Kidney (tissue), 14 donors: ENCODE results near the gene NHERF2. TPM values are rescaled to one million over a fixed set of nuclear protein-coding genes. Genes with fewer than 3 reads are reported as not detected.

ENCODE experiments used
- DNase-seq, 5 donors: peaks; one replicate each; pipeline ENCODE4 v3.0.0-alpha.2; 2013 to 2020
- FAIRE-seq: peaks from 2 replicates; lab custom pipeline; 2012; peaks lifted over from hg19 to GRCh38; lab: Jason Lieb, UNC
- H3K27ac ChIP-seq, 2 donors: one replicate each; pipeline ENCODE4 v1.7.0; 2013; ENCODE audit warnings: low read depth in 2 of 2, low read length in 2 of 2, inconsistent platforms in 1 of 2
- H3K27me3 ChIP-seq: one replicate; pipeline ENCODE4 v1.7.1; 2013; ENCODE audit warnings: low read length, inconsistent platforms; ENCODE audit not compliant: control insufficient read depth, insufficient read depth
- H3K36me3 ChIP-seq, 3 donors: one replicate each; pipeline versions ENCODE4 v1.7.0 to v1.7.1; 2013; ENCODE audit warnings: low read length in 3 of 3, control low read depth in 1 of 3, inconsistent platforms in 1 of 3; ENCODE audit not compliant: insufficient read depth in 3 of 3, control insufficient read depth in 2 of 3
- H3K4me1 ChIP-seq, 3 donors: one replicate each; pipeline versions ENCODE4 v1.7.0 to v1.7.1; 2013; ENCODE audit warnings: low read length in 3 of 3, inconsistent platforms in 1 of 3, low read depth in 1 of 3; ENCODE audit not compliant: control insufficient read depth in 2 of 3, insufficient read depth in 2 of 3
- H3K4me3 ChIP-seq, 3 donors: one replicate each; pipeline versions ENCODE4 v1.7.0 to v1.8.1; 2013; ENCODE audit warnings: low read length in 3 of 3, control low read depth in 1 of 3, inconsistent platforms in 1 of 3
- H3K9ac ChIP-seq, 3 donors: one replicate each; pipeline versions ENCODE4 v1.7.0 to v1.7.1; 2013; ENCODE audit warnings: low read length in 3 of 3, control low read depth in 1 of 3, inconsistent platforms in 1 of 3
- H3K9me3 ChIP-seq, 3 donors: one replicate each; pipeline versions ENCODE4 v1.7.0 to v1.7.1; 2013; ENCODE audit warnings: low read length in 3 of 3, control low read depth in 1 of 3, inconsistent platforms in 1 of 3; ENCODE audit not compliant: control insufficient read depth in 2 of 3, insufficient read depth in 1 of 3
- intact Hi-C: fragments of 100-400 bp; cut with DNase I; formaldehyde crosslinking; loops from one replicate; pipeline ENCODE4 v1.11.1; 2022
- polyA plus RNA-seq: library from polyadenylated mRNA; stranded (reverse); fragments of 350-450 nt; fragmentation: Illumina TruSeq; extraction: RNeasy Lipid Tissue Mini Kit (QIAGEN cat#74804); gene quantifications from one replicate; pipeline ENCODE4 v1.2.3, GENCODE V29; 2014; ENCODE audit warnings: low read depth, low replicate concordance; ENCODE audit not compliant: insufficient read depth
- total RNA-seq: library from RNA; stranded (reverse); fragmentation: NEBNext Ultra II Directional; extraction: Animal tissue kit (Norgen Biotek cat#: 25700); gene quantifications from one replicate; pipeline ENCODE4 v1.2.1, GENCODE V29; 2021
- TF ChIP-seq, protein P1 (sequence below): IDR thresholded peaks from 3 replicates; pipeline ENCODE4 v1.5.1; 2012; ENCODE audit warnings: mild to moderate bottlenecking, moderate library complexity, borderline replicate concordance; ENCODE audit not compliant: insufficient read depth; ENCODE audit errors: extremely low read depth
- donor health status: control.
- donor health status: control.
- donor health status: control.
- donor health status: control.
- donor health status: control.
- donor health status: DM: yes; HTN: yes; CAD: no.
- donor health status: Normal renal cell carcinoma (clear cell type).

The NHERF2 gene
- total and polyA plus RNA-seq, 2 donors from 2014 or later: 238 to 405 TPM

- no peak overlapping the region for H3K4me3 ChIP-seq
- FAIRE-seq: no peak
- DNase-seq: peak in 3 of 5 donors; percentile 51 to 80 (median 75)
These were observed 15.7 kb downstream of the NHERF2 start for GRCh38 chr16:2042171-2042985.

GRCh38 chr16:2042986-2043666 lies 16.4 kb downstream of the NHERF2 start:
- H3K4me3 ChIP-seq: no peak overlapping the region
- DNase-seq: peak in 2 of 5 donors; percentile 62 to 85
- peak overlapping the region in 1 of 2 donors; percentile 43 for H3K27ac ChIP-seq

More at GRCh38 chr16:2042171-2042985, 15.7 kb downstream of the NHERF2 start:
- peaks cover 0 to 46% (median 4%) of the 10 kb centered on the region in 3 donors for H3K4me1 ChIP-seq
- no peaks in the 10 kb centered on the region for H3K27me3 ChIP-seq
- TF ChIP-seq, protein P1, sequence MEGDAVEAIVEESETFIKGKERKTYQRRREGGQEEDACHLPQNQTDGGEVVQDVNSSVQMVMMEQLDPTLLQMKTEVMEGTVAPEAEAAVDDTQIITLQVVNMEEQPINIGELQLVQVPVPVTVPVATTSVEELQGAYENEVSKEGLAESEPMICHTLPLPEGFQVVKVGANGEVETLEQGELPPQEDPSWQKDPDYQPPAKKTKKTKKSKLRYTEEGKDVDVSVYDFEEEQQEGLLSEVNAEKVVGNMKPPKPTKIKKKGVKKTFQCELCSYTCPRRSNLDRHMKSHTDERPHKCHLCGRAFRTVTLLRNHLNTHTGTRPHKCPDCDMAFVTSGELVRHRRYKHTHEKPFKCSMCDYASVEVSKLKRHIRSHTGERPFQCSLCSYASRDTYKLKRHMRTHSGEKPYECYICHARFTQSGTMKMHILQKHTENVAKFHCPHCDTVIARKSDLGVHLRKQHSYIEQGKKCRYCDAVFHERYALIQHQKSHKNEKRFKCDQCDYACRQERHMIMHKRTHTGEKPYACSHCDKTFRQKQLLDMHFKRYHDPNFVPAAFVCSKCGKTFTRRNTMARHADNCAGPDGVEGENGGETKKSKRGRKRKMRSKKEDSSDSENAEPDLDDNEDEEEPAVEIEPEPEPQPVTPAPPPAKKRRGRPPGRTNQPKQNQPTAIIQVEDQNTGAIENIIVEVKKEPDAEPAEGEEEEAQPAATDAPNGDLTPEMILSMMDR: no peak
- no peak overlapping the region for H3K27ac ChIP-seq
- no peak overlapping the region for H3K9ac ChIP-seq
- intact Hi-C loops: no loop called here
- H3K36me3 ChIP-seq: peaks cover 0 to 1% (median 0%) of the 10 kb centered on the region in 3 donors
- no peaks in the 10 kb centered on the region for H3K9me3 ChIP-seq

GRCh38 chr16:2043667-2044451 lies 17.2 kb downstream of the NHERF2 start:
- Histone ChIP-seq H3K9ac (no peak overlapping the region), H3K27ac (peak overlapping the region; percentile 37 to 43), H3K4me1 (peaks cover 0 to 42% (median 4%) of the 10 kb centered on the region in 3 donors)

More at GRCh38 chr16:2042986-2043666, 16.4 kb downstream of the NHERF2 start:
- no peaks in the 10 kb centered on the region for H3K9me3 ChIP-seq
- H3K9ac ChIP-seq: no peak overlapping the region
- FAIRE-seq: no peak
- intact Hi-C loops: no loop called here
- TF ChIP-seq, protein P1: no peak
- H3K4me1 ChIP-seq: peaks cover 0 to 41% (median 4%) of the 10 kb centered on the region in 3 donors
- H3K27me3 ChIP-seq: no peaks in the 10 kb centered on the region
- H3K36me3 ChIP-seq: no peaks in the 10 kb centered on the region

More at GRCh38 chr16:2043667-2044451, 17.2 kb downstream of the NHERF2 start:
- DNase-seq (peak in 2 of 5 donors; percentile 65 to 87), FAIRE-seq (no peak)
- Histone ChIP-seq H3K36me3 (no peaks in the 10 kb centered on the region), H3K4me3 (no peak overlapping the region), H3K27me3 (no peaks in the 10 kb centered on the region), H3K9me3 (no peaks in the 10 kb centered on the region)
- TF ChIP-seq, protein P1: no peak
- intact Hi-C loops: no loop called here
